Neural progenitor cell (in vitro differentiated cells): Measurements from ENCODE around the gene DGCR6L. TPM values are rescaled to one million over a fixed set of nuclear protein-coding genes. Genes with fewer than 3 reads are reported as not detected.
"Not testable (repeated sequence)": the region's sequence is repeated elsewhere in the genome, so short reads cannot be mapped to it uniquely, and the experiment has no call there.

Experiments
- DNase-seq: peaks from one replicate; pipeline ENCODE4 v3.0.0-alpha.2; 2016; ENCODE audit warnings: low spot score
- H2AFZ ChIP-seq: fragments of 200-600 bp; sonication (generic); replicated peaks from 2 replicates; pipeline ENCODE4 v1.6.1; 2016; ENCODE audit warnings: antibody characterized with exemption
- H3F3A ChIP-seq: fragments of 200-600 bp; sonication (generic); 2 replicates; pipeline ENCODE4 v1.6.1; 2016; ENCODE audit warnings: antibody characterized with exemption, low read depth
- H3K27ac ChIP-seq: fragments of 200-600 bp; sonication (generic); 2 replicates; pipeline ENCODE4 v1.5.1; 2016; ENCODE audit warnings: mild to moderate bottlenecking
- H3K27me3 ChIP-seq: fragments of 200-600 bp; sonication (generic); 2 replicates; pipeline ENCODE4 v1.6.1; 2016; ENCODE audit warnings: mild to moderate bottlenecking, moderate library complexity
- H3K36me3 ChIP-seq: fragments of 200-600 bp; sonication (generic); 2 replicates; pipeline ENCODE4 v1.5.1; 2016
- H3K4me1 ChIP-seq: fragments of 200-600 bp; sonication (generic); 2 replicates; pipeline ENCODE4 v1.6.1; 2016; ENCODE audit warnings: mixed run types
- H3K4me2 ChIP-seq: fragments of 200-600 bp; sonication (generic); 2 replicates; pipeline ENCODE4 v1.6.1; 2016
- H3K4me3 ChIP-seq: fragments of 200-600 bp; sonication (generic); 2 replicates; pipeline ENCODE4 v1.5.1; 2016
- H3K79me2 ChIP-seq: fragments of 200-600 bp; sonication (generic); 2 replicates; pipeline ENCODE4 v1.6.1; 2016; ENCODE audit warnings: low read depth
- H3K9ac ChIP-seq: fragments of 200-600 bp; sonication (generic); 2 replicates; pipeline ENCODE4 v1.6.1; 2016
- H3K9me3 ChIP-seq: fragments of 200-600 bp; sonication (generic); 2 replicates; pipeline ENCODE4 v1.5.1; 2016; ENCODE audit warnings: low read depth
- H4K20me1 ChIP-seq: fragments of 200-600 bp; sonication (generic); 2 replicates; pipeline ENCODE4 v1.6.1; 2016; ENCODE audit warnings: low read depth
- H3K27ac Mint-ChIP-seq: 3 replicates; pipeline ENCODE4 v1.8.0; 2021; ENCODE audit warnings: mixed read lengths
- H3K27me3 Mint-ChIP-seq: 2 replicates; pipeline ENCODE4 v1.8.0; 2022; ENCODE audit warnings: low read depth, mild to moderate bottlenecking, inconsistent platforms, moderate library complexity, mixed read lengths; ENCODE audit not compliant: insufficient read depth
- H3K36me3 Mint-ChIP-seq: 3 replicates; pipeline ENCODE4 v1.8.0; 2021; ENCODE audit warnings: mixed read lengths
- H3K4me1 Mint-ChIP-seq: 3 replicates; pipeline ENCODE4 v1.8.0; 2021; ENCODE audit warnings: mixed read lengths
- H3K4me3 Mint-ChIP-seq: 3 replicates; pipeline ENCODE4 v1.8.0; 2021; ENCODE audit warnings: mild to moderate bottlenecking, moderate library complexity, mixed read lengths
- H3K9me3 Mint-ChIP-seq: 3 replicates; pipeline ENCODE4 v1.8.0; 2020; ENCODE audit warnings: mixed read lengths
- EZH2 ChIP-seq: fragments of 200-600 bp; sonication (generic); IDR thresholded peaks from 2 replicates; pipeline ENCODE4 v1.6.1; 2017; ENCODE audit warnings: antibody characterized with exemption, mild to moderate bottlenecking, moderate library complexity
- EZH2phosphoT487 ChIP-seq: fragments of 200-600 bp; sonication (generic); IDR thresholded peaks from 2 replicates; pipeline ENCODE4 v1.6.1; 2017; ENCODE audit warnings: antibody characterized with exemption
- total RNA-seq: library from RNA; depleted of rRNA; stranded (reverse); fragments of >200 nt; gene quantifications from 2 replicates; pipeline ENCODE4 v1.2.3, GENCODE V29; 2015; ENCODE audit warnings: low replicate concordance
- TF ChIP-seq, protein P1 (sequence below): fragments of 200-600 bp; sonication (generic); IDR thresholded peaks from 2 replicates; pipeline ENCODE4 v1.5.1; 2017; ENCODE audit warnings: antibody characterized with exemption, mild to moderate bottlenecking

The DGCR6L gene
- total RNA-seq, 1 donor from 2014 or later, result 22.3 TPM

GRCh38 chr22:20285473-20286311, 34.2 kb downstream of the DGCR6L start:
- not testable (repeated sequence) for H3K36me3 Mint-ChIP-seq, H3K4me3 ChIP-seq, H3K4me1 ChIP-seq, H3K4me1 Mint-ChIP-seq, H3K9me3 ChIP-seq, H3K27ac Mint-ChIP-seq, H3K27me3 Mint-ChIP-seq, H3K9me3 Mint-ChIP-seq, H4K20me1 ChIP-seq, H2AFZ ChIP-seq, H3K79me2 ChIP-seq, H3K9ac ChIP-seq, H3K27ac ChIP-seq, H3K4me3 Mint-ChIP-seq, H3K4me2 ChIP-seq, H3F3A ChIP-seq, H3K36me3 ChIP-seq, H3K27me3 ChIP-seq
- peak; percentile 81 for DNase-seq
- TF ChIP-seq, protein P1, sequence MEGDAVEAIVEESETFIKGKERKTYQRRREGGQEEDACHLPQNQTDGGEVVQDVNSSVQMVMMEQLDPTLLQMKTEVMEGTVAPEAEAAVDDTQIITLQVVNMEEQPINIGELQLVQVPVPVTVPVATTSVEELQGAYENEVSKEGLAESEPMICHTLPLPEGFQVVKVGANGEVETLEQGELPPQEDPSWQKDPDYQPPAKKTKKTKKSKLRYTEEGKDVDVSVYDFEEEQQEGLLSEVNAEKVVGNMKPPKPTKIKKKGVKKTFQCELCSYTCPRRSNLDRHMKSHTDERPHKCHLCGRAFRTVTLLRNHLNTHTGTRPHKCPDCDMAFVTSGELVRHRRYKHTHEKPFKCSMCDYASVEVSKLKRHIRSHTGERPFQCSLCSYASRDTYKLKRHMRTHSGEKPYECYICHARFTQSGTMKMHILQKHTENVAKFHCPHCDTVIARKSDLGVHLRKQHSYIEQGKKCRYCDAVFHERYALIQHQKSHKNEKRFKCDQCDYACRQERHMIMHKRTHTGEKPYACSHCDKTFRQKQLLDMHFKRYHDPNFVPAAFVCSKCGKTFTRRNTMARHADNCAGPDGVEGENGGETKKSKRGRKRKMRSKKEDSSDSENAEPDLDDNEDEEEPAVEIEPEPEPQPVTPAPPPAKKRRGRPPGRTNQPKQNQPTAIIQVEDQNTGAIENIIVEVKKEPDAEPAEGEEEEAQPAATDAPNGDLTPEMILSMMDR, result peak; percentile 74

GRCh38 chr22:20284471-20285086, 35.3 kb downstream of the DGCR6L start:
- Histone ChIP-seq H3K79me2 (no peaks in the 10 kb centered on the region), H3K27me3 (no peaks in the 10 kb centered on the region), H4K20me1 (no peaks in the 10 kb centered on the region), H3K4me3 (no peak overlapping the region), H3K4me2 (no peak overlapping the region), H3K9ac (no peak overlapping the region), H3F3A (no peaks in the 10 kb centered on the region), H3K4me1 (peaks cover 9% of the 10 kb centered on the region), H3K36me3 (no peaks in the 10 kb centered on the region), H3K9me3 (no peaks in the 10 kb centered on the region), H3K27ac (no peak overlapping the region), H2AFZ (no peak overlapping the region)
- peaks cover 13% of the 10 kb centered on the region for H3K4me1 Mint-ChIP-seq
- H3K36me3 Mint-ChIP-seq, result no peaks in the 10 kb centered on the region
- H3K4me3 Mint-ChIP-seq, result no peak overlapping the region
- no peaks in the 10 kb centered on the region for H3K9me3 Mint-ChIP-seq
- peaks cover 3% of the 10 kb centered on the region for H3K27me3 Mint-ChIP-seq
- TF ChIP-seq EZH2phosphoT487, result no peak
- TF ChIP-seq EZH2, result no peak
- TF ChIP-seq, protein P1, result no peak
- DNase-seq, result no peak
- H3K27ac Mint-ChIP-seq, result no peak overlapping the region

GRCh38 chr22:20283674-20284066, 36.2 kb downstream of the DGCR6L start:
- Histone ChIP-seq H3K79me2 (no peaks in the 10 kb centered on the region), H3K27ac (no peak overlapping the region)
- H3K27me3 Mint-ChIP-seq, result peaks cover 3% of the 10 kb centered on the region

More at GRCh38 chr22:20283674-20284066, 36.2 kb downstream of the DGCR6L start:
- Mint-ChIP-seq H3K4me1 (peaks cover 15% of the 10 kb centered on the region), H3K4me3 (no peak overlapping the region), H3K36me3 (no peaks in the 10 kb centered on the region), H3K27ac (no peak overlapping the region), H3K9me3 (no peaks in the 10 kb centered on the region)
- Histone ChIP-seq H3K4me2 (peak overlapping the region; percentile 22), H2AFZ (no peak overlapping the region), H3K36me3 (no peaks in the 10 kb centered on the region), H3K9ac (no peak overlapping the region), H3K4me1 (peaks cover 9% of the 10 kb centered on the region), H3K4me3 (no peak overlapping the region), H3F3A (no peaks in the 10 kb centered on the region), H3K27me3 (no peaks in the 10 kb centered on the region), H3K9me3 (no peaks in the 10 kb centered on the region), H4K20me1 (no peaks in the 10 kb centered on the region)
- peak; percentile 53 for DNase-seq
- TF ChIP-seq EZH2, result no peak
- TF ChIP-seq, protein P1, result no peak
- TF ChIP-seq EZH2phosphoT487, result no peak
